A673 (cell line): Measurements from ENCODE around the gene TOX4.

Experiments
- CTCF ChIP-seq: fragments of 300-800, 200-600 bp; sonication (generic); conservative IDR thresholded peaks from 2 replicates; pipeline ENCODE4 v1.5.1; 2017; ENCODE audit warnings: low read depth, mild to moderate bottlenecking, antibody characterized with exemption, low read length, moderate library complexity, mixed read lengths
- EZH2 ChIP-seq: fragments of 200-600 bp; sonication (generic); IDR thresholded peaks from 2 replicates; pipeline ENCODE4 v1.6.1; 2017; ENCODE audit warnings: borderline replicate concordance, low read depth, mild to moderate bottlenecking, mixed read lengths, antibody characterized with exemption, low read length; ENCODE audit not compliant: poor library complexity, severe bottlenecking

GRCh38 chr14:21529515-21529914 lies 52.5 kb downstream of the TOX4 start:
- TF ChIP-seq CTCF (no peak), EZH2 (no peak)
